Measurements from ENCODE around the gene PRICKLE1. TPM values are rescaled to one million over a fixed set of nuclear protein-coding genes. Genes with fewer than 3 reads are reported as not detected.

Gene PRICKLE1
- 2.6 and 4.2 TPM in 2 replicates for total RNA-seq

GRCh38 chr12:42589465-42590329 is at the start of gene PRICKLE1:
Gene PRICKLE1, minus strand, starts transcription at chr12:42589746. Its CDS starts 117,230 bp downstream, at chr12:42472516.

Small RNA genes within 50 kb of the gene (small RNA-seq; reads per million reads assigned to genes)
- not detected for gene AC079600.1
- not detected for gene AC079600.2
- not detected for gene RF00019

Measured in hair follicle dermal papilla cell (primary cell).